ENCODE data around the gene TSN.
"Not testable (repeated sequence)": the region's sequence is repeated elsewhere in the genome, so short reads cannot be mapped to it uniquely, and the experiment has no call there.

TSN gene

GRCh38 chr2:121803503-121803902, 48.1 kb downstream of the TSN start:
- H3K4me3 ChIP-seq (ENCODE audit: low read length), result no peak overlapping the region; the same call in 1 of the 2 replicates
- no peak for TF ChIP-seq ZNF274 (IDR thresholded peaks at IDR 0.05; ENCODE audit: low read depth, low read length)

- no peak for TF ChIP-seq ZNF274 (IDR thresholded peaks at IDR 0.05; ENCODE audit: low read depth, low read length)
- no peak overlapping the region for H3K4me3 ChIP-seq (ENCODE audit: low read length)
Measured at GRCh38 chr2:121804340-121804739, 48.9 kb downstream of the TSN start.

GRCh38 chr2:121804997-121805765, 49.7 kb downstream of the TSN start:
- TF ChIP-seq ZNF274 (IDR thresholded peaks at IDR 0.05; ENCODE audit: low read depth, low read length), result no peak
- no peak overlapping the region for H3K4me3 ChIP-seq (ENCODE audit: low read length)

- TF ChIP-seq ZNF274 (IDR thresholded peaks at IDR 0.05; ENCODE audit: low read depth, low read length), result no peak
- H3K4me3 ChIP-seq (ENCODE audit: low read length), result no peak overlapping the region
Measured at GRCh38 chr2:121805766-121806143, 50.3 kb downstream of the TSN start.

GRCh38 chr2:121807771-121808170, 52.3 kb downstream of the TSN start:
- H3K4me3 ChIP-seq (ENCODE audit: low read length), result not testable (repeated sequence)

- TF ChIP-seq ZNF274 (IDR thresholded peaks at IDR 0.05; ENCODE audit: low read depth, low read length), result no peak
- no peak overlapping the region for H3K4me3 ChIP-seq (ENCODE audit: low read length)
Measured at GRCh38 chr2:121809607-121810006, 54.2 kb downstream of the TSN start.

- no peak for TF ChIP-seq ZNF274 (IDR thresholded peaks at IDR 0.05; ENCODE audit: low read depth, low read length)
- no peak overlapping the region for H3K4me3 ChIP-seq (ENCODE audit: low read length)
Measured at GRCh38 chr2:121810959-121811853, 55.8 kb downstream of the TSN start.

GRCh38 chr2:121813083-121813482, 57.6 kb downstream of the TSN start:
- not testable (repeated sequence) for H3K4me3 ChIP-seq (ENCODE audit: low read length)

- no peak for TF ChIP-seq ZNF274 (IDR thresholded peaks at IDR 0.05; ENCODE audit: low read depth, low read length)
Measured at GRCh38 chr2:121815216-121815615, 59.8 kb downstream of the TSN start.

GRCh38 chr2:121816797-121817196, 61.3 kb downstream of the TSN start:
- TF ChIP-seq ZNF274 (IDR thresholded peaks at IDR 0.05; ENCODE audit: low read depth, low read length), result no peak
- H3K4me3 ChIP-seq (ENCODE audit: low read length), result no peak overlapping the region

More at GRCh38 chr2:121815216-121815615, 59.8 kb downstream of the TSN start:
- no peak overlapping the region for H3K4me3 ChIP-seq (ENCODE audit: low read length)

- H3K4me3 ChIP-seq (ENCODE audit: low read length), result not testable (repeated sequence)
Measured at GRCh38 chr2:121817304-121817703, 61.9 kb downstream of the TSN start.
